Smooth muscle cell (in vitro differentiated cells): Measurements from ENCODE around the gene NLGN1. TPM values are rescaled to one million over a fixed set of nuclear protein-coding genes. Genes with fewer than 3 reads are reported as not detected.

Experiments used
- DNase-seq: peaks from one replicate; lab custom pipeline; 2025; ENCODE audit not compliant: unreplicated experiment; lab: John Stamatoyannopoulos, UW
- H2AFZ ChIP-seq: fragments of 200-600 bp; sonication (generic); 2 replicates; pipeline ENCODE4 v1.6.0; 2016; ENCODE audit warnings: antibody characterized with exemption, low read depth, mild to moderate bottlenecking
- H3F3A ChIP-seq: fragments of 200-600 bp; sonication (generic); 2 replicates; pipeline ENCODE4 v1.6.0; 2017; ENCODE audit warnings: antibody characterized with exemption, low read depth
- H3K27ac ChIP-seq: fragments of 200-600 bp; sonication (generic); 2 replicates; pipeline ENCODE4 v1.5.1; 2016; ENCODE audit warnings: low read depth, mild to moderate bottlenecking
- H3K27me3 ChIP-seq: fragments of 200-600 bp; sonication (generic); 2 replicates; pipeline ENCODE4 v1.6.1; 2016; ENCODE audit warnings: low read depth, mild to moderate bottlenecking
- H3K36me3 ChIP-seq: fragments of 200-600 bp; sonication (generic); 2 replicates; pipeline ENCODE4 v1.5.1; 2016; ENCODE audit warnings: low read depth
- H3K4me1 ChIP-seq: fragments of 200-600 bp; sonication (generic); 2 replicates; pipeline ENCODE4 v1.5.1; 2016; ENCODE audit warnings: low read depth
- H3K4me2 ChIP-seq: fragments of 200-600 bp; sonication (generic); 2 replicates; pipeline ENCODE4 v1.6.0; 2016; ENCODE audit warnings: mild to moderate bottlenecking
- H3K4me3 ChIP-seq: fragments of 200-600 bp; sonication (generic); 2 replicates; pipeline ENCODE4 v1.5.1; 2016; ENCODE audit warnings: mild to moderate bottlenecking
- H3K79me2 ChIP-seq: fragments of 200-600 bp; sonication (generic); 2 replicates; pipeline ENCODE4 v1.6.0; 2016; ENCODE audit warnings: low read depth, mild to moderate bottlenecking
- H3K9ac ChIP-seq: fragments of 200-600 bp; sonication (generic); 2 replicates; pipeline ENCODE4 v1.6.0; 2016; ENCODE audit warnings: low read depth
- H3K9me3 ChIP-seq: fragments of 200-600 bp; sonication (generic); replicated peaks from 2 replicates; pipeline ENCODE4 v1.5.1; 2016; ENCODE audit warnings: low read depth
- H4K20me1 ChIP-seq: fragments of 200-600 bp; sonication (generic); 2 replicates; pipeline ENCODE4 v1.6.0; 2016; ENCODE audit warnings: low read depth
- CTCF ChIP-seq: fragments of 200-600 bp; sonication (generic); IDR thresholded peaks from 2 replicates; pipeline ENCODE4 v1.5.1; 2017; ENCODE audit warnings: borderline replicate concordance, mild to moderate bottlenecking, antibody characterized with exemption; ENCODE audit not compliant: insufficient read depth, poor library complexity, severe bottlenecking
- WGBS: methylation state at CpG from one replicate; pipeline ENCODE4 v1.1.7; 2016; ENCODE audit warnings: low lambda C conversion rate; 5-methylcytosine and 5-hydroxymethylcytosine counted together
- polyA plus RNA-seq: library from polyadenylated mRNA; unstranded; fragments of >200 nt; fragmentation: Nextera tagmentation; extraction: Ambion mirVana; gene quantifications from 2 replicates; pipeline ENCODE4 v1.2.1, GENCODE V29; 2016
- total RNA-seq: library from RNA; depleted of rRNA; stranded (reverse); fragments of >200 nt; gene quantifications from 2 replicates; pipeline ENCODE4 v1.2.3, GENCODE V29; 2014

NLGN1 gene
- total and polyA plus RNA-seq, 2 experiments from 2014 or later, result 0.04 TPM; not detected in 1

- no peaks in the 10 kb centered on the region for H3F3A ChIP-seq
- no peak for DNase-seq
- WGBS, result 88% methylated on average over 4 of the region's 4 CpGs
- no peak overlapping the region for H3K9ac ChIP-seq
- H2AFZ ChIP-seq, result no peak overlapping the region
- H3K9me3 ChIP-seq, result no peaks in the 10 kb centered on the region
- no peak overlapping the region for H3K4me3 ChIP-seq
- no peaks in the 10 kb centered on the region for H3K36me3 ChIP-seq
- no peak overlapping the region for H3K4me2 ChIP-seq
- H3K27me3 ChIP-seq, result no peaks in the 10 kb centered on the region
- no peak for TF ChIP-seq CTCF
- H3K4me1 ChIP-seq, result no peaks in the 10 kb centered on the region
- H4K20me1 ChIP-seq, result no peaks in the 10 kb centered on the region
- H3K79me2 ChIP-seq, result no peaks in the 10 kb centered on the region
- H3K27ac ChIP-seq, result no peak overlapping the region
Observed at GRCh38 chr3:173892547-173892946, 495.0 kb downstream of the NLGN1 start.

GRCh38 chr3:173893066-173893465 is 495.5 kb downstream of the NLGN1 start:
- Histone ChIP-seq H2AFZ (no peak overlapping the region), H3K4me3 (no peak overlapping the region), H3F3A (no peaks in the 10 kb centered on the region), H3K27me3 (no peaks in the 10 kb centered on the region), H3K36me3 (no peaks in the 10 kb centered on the region), H3K9me3 (no peaks in the 10 kb centered on the region), H3K4me1 (no peaks in the 10 kb centered on the region), H3K79me2 (no peaks in the 10 kb centered on the region), H3K27ac (no peak overlapping the region), H3K4me2 (no peak overlapping the region), H4K20me1 (no peaks in the 10 kb centered on the region), H3K9ac (no peak overlapping the region)
- no peak for DNase-seq
- WGBS, result 85% methylated on average over 4 of the region's 4 CpGs
- no peak for TF ChIP-seq CTCF

- Histone ChIP-seq H3K27ac (no peak overlapping the region), H3K4me1 (no peaks in the 10 kb centered on the region), H3K4me3 (no peak overlapping the region), H3K9me3 (no peaks in the 10 kb centered on the region), H3F3A (no peaks in the 10 kb centered on the region), H4K20me1 (no peaks in the 10 kb centered on the region), H3K4me2 (no peak overlapping the region), H2AFZ (no peak overlapping the region), H3K36me3 (no peaks in the 10 kb centered on the region), H3K27me3 (no peaks in the 10 kb centered on the region), H3K79me2 (no peaks in the 10 kb centered on the region), H3K9ac (no peak overlapping the region)
- 87% methylated on average over 2 of the region's 2 CpGs for WGBS
- no peak for TF ChIP-seq CTCF
- DNase-seq, result no peak
Observed at GRCh38 chr3:173893835-173894234, 496.3 kb downstream of the NLGN1 start.

- Histone ChIP-seq H3K4me1 (no peaks in the 10 kb centered on the region), H3K4me2 (no peak overlapping the region), H2AFZ (no peak overlapping the region), H4K20me1 (no peaks in the 10 kb centered on the region), H3K27me3 (no peaks in the 10 kb centered on the region), H3K36me3 (no peaks in the 10 kb centered on the region), H3K9ac (no peak overlapping the region), H3K4me3 (no peak overlapping the region), H3K9me3 (no peaks in the 10 kb centered on the region), H3F3A (no peaks in the 10 kb centered on the region), H3K27ac (no peak overlapping the region), H3K79me2 (no peaks in the 10 kb centered on the region)
- TF ChIP-seq CTCF, result no peak
- DNase-seq, result no peak
Observed at GRCh38 chr3:173897631-173898030, 500.1 kb downstream of the NLGN1 start.
